ENCODE results near the gene LENG8.

DNA sequence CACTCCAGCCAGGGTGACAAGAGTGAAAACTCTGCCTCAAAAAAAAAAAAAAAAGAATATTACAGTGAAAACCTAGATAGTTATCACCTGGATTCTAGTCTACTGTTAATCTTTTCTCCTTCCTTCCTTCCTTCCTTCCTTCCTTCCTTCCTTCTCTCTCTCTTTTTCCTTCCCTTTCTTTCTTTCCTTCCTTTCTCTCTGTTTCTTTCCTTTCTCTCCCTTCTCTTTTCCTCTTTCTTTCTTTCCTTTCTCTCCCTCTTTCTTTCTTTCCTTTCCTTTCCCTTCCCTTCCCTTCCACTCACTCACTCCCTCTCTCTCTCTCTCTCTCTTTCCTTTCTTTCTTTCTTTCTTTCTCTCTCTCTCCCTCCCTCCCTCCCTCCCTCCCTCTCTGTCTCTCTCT is 43.4 kb upstream of the LENG8 start:
- TF ChIP-seq SMYD3 (CRISPR knock-in tag; IDR thresholded peaks at IDR 0.05) (no peak), NBN (conservative IDR thresholded peaks at IDR 0.05) (no peak), NR2F2 (IDR thresholded peaks at IDR 0.05; ENCODE audit: borderline replicate concordance, low read depth) (no peak), E2F1 (CRISPR knock-in tag; IDR thresholded peaks at IDR 0.05) (no peak), ZNF513 (CRISPR knock-in tag; conservative IDR thresholded peaks at IDR 0.05) (no peak), YY1 (IDR thresholded peaks at IDR 0.05; ENCODE audit: insufficient read depth, insufficient replicate concordance, low read depth, low read length) (no peak), CHD2 (IDR thresholded peaks at IDR 0.05; ENCODE audit: low read depth, low read length) (no peak), RELA (CRISPR knock-in tag; IDR thresholded peaks at IDR 0.05) (no peak), MED1 (CRISPR knock-in tag; IDR thresholded peaks at IDR 0.05) (no peak), TGIF2 (CRISPR knock-in tag; IDR thresholded peaks at IDR 0.05) (no peak), BHLHE40 (IDR thresholded peaks at IDR 0.05; ENCODE audit: low read length) (no peak), ZC3H4 (CRISPR knock-in tag; IDR thresholded peaks at IDR 0.05; ENCODE audit: borderline replicate concordance) (no peak), SMC3 (IDR thresholded peaks at IDR 0.05; ENCODE audit: low read length) (no peak), RFXAP (CRISPR knock-in tag; IDR thresholded peaks at IDR 0.05; ENCODE audit: borderline replicate concordance) (no peak)

All from HepG2 (cell line).